ENCODE data around the gene SH3BP4. TPM values are rescaled to one million over a fixed set of nuclear protein-coding genes. Genes with fewer than 3 reads are reported as not detected.

SH3BP4 gene
- total and polyA plus RNA-seq, 2 of the 8 experiments (the other 6 are each of a cell fraction or from before 2014, with no cell fraction given) = 28.3 to 35.4 TPM

DNA sequence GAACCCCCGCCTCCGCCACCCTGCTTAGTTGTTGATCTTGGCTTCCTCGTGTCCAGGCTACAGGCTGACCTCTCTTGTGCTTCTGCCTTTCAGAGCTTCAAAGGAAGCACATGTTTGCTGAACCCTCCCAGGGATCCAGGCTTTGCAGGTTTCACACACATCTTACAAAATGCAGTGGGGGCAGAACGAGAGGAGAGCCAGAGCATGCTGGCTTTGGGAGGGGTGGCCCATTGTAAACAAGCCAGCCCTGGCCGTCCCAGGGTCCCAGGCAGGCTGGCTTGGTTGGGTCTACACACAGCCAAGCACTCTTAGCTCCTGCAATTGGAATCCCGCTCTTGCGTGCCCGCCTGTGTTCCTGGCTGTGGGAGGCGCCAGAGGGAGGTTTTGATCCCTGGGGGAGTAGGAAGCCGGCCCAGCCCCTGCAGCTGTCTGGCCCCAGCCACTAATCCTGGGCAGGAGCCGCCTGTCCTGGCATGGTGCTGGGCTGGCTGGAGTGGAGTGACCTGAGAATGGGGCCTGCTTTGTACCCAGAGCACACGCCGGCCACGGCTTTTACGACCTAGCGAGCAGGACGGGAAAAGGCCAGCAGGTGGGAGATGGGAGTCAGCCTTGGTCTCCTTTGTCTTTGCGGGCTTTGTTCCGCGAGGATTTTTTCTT is 53.9 kb downstream of the SH3BP4 start:
- no peak for FAIRE-seq
- ChIA-PET POLR2A (ENCODE audit: partially characterized antibody) (interaction anchor here (0.7 to 1.4 kb wide), 3 partner anchors 8 to 51 kb away, joined by 3 to 4 read pairs (median 4); no protein-coding TSS in a partner anchor), CTCF (ENCODE audit: partially characterized antibody) (interaction anchor here (0.7 to 5.9 kb wide), 19 partner anchors 9 to 477 kb away, joined by 3 to 35 read pairs (median 4); no protein-coding TSS in a partner anchor)
- Histone ChIP-seq H2AK5ac (ENCODE audit: low read depth, low read length) (0 out of 2 replicates have a peak overlapping the region, but pooled peaks have one; percentile 17), H4K91ac (replicated peaks; ENCODE audit: insufficient read length, low read length) (peak overlapping the region; percentile 72), H3K4ac (replicated peaks; ENCODE audit: insufficient read length, low read depth, low read length) (peak overlapping the region; percentile 11), H4K8ac (ENCODE audit: extremely low read depth, insufficient read depth, low read length) (peak overlapping the region; percentile 75), H3K36me3 (ENCODE audit: control insufficient read depth in 2 of 4, insufficient read depth in 4 of 4, low read length in 3 of 4) (peaks cover 0 to 2% (median 0%) of the 10 kb centered on the region in 4 experiments; a peak in 1 of 8 replicates), H3K27me3 (replicated peaks in 1 of 4; ENCODE audit: control insufficient read depth in 3 of 4, extremely low read depth in 1 of 4, insufficient read depth in 3 of 4, low read length in 3 of 4) (no peaks in the 10 kb centered on the region), H3K9ac (replicated peaks in 1 of 4; ENCODE audit: extremely low read depth in 1 of 4, low read depth in 3 of 4, low read length in 3 of 4) (no peak overlapping the region), H3K14ac (ENCODE audit: insufficient read length) (no peak overlapping the region), H3K79me2 (ENCODE audit: control insufficient read depth in 1 of 2, insufficient read depth in 2 of 2, low read length in 2 of 2) (peaks cover 0 to 95% of the 10 kb centered on the region in 2 experiments; a peak in 2 of 4 replicates), H3K9me3 (ENCODE audit: insufficient read depth in 2 of 2, low read depth in 1 of 2, low read length in 1 of 2) (no peaks in the 10 kb centered on the region; a peak in 1 of 4 replicates), H3K4me3 (ENCODE audit: extremely low read depth in 1 of 4, insufficient read depth in 2 of 4, low read depth in 3 of 4, low read length in 4 of 4) (no peak overlapping the region; a peak in 1 of 8 replicates), H3K79me1 (ENCODE audit: low read depth, low read length) (peaks cover 45% of the 10 kb centered on the region), H2AFZ (ENCODE audit: low read length) (no peak overlapping the region), H3K18ac (ENCODE audit: extremely low read depth, low read length) (peak overlapping the region; percentile 36; the same call in 1 of the 2 replicates), H2BK20ac (ENCODE audit: low read length) (no peak overlapping the region), H3K4me2 (ENCODE audit: insufficient read depth in 1 of 2, low read depth in 2 of 2, low read length in 2 of 2) (peak overlapping the region; percentile 1 to 27; a peak in 3 of 4 replicates), H3K23me2 (ENCODE audit: low read depth, low read length) (no peaks in the 10 kb centered on the region), H2BK15ac (ENCODE audit: low read length) (peak overlapping the region; percentile 25; the same call in 1 of the 2 replicates), H2BK5ac (ENCODE audit: low read depth, low read length) (peak overlapping the region; percentile 47; the same call in 1 of the 2 replicates), H3K56ac (replicated peaks; ENCODE audit: insufficient read length, low read depth, low read length) (no peak overlapping the region), H4K5ac (ENCODE audit: insufficient read length, low read depth, low read length) (peak overlapping the region; percentile 24), H3K27ac (ENCODE audit: low read depth, low read length) (peak overlapping the region; percentile 43; the same call in 1 of the 2 replicates), H2BK120ac (replicated peaks; ENCODE audit: low read depth, low read length) (no peak overlapping the region), H3K23ac (ENCODE audit: insufficient read length) (no peak overlapping the region), H4K20me1 (replicated peaks in 1 of 2; ENCODE audit: control insufficient read depth in 1 of 2, insufficient read depth in 2 of 2, low read length in 2 of 2) (peaks cover 8 to 14% of the 10 kb centered on the region in 2 experiments), H3K4me1 (replicated peaks in 1 of 4; ENCODE audit: control insufficient read depth in 3 of 4, insufficient read depth in 4 of 4, low read length in 3 of 4) (peaks cover 4 to 31% (median 19%) of the 10 kb centered on the region in 4 experiments), H2BK12ac (ENCODE audit: low read depth, low read length) (peak overlapping the region; percentile 39; the same call in 1 of the 2 replicates)
- 31% methylated on average over 19 of the region's 20 CpGs; no CpG with 5 or more reads in 1 of the 2 experiments for WGBS, 2 experiments (ENCODE audit: extremely low coverage in 1 of 2, insufficient coverage in 1 of 2, insufficient read length in 1 of 2, insufficient replicate concordance in 2 of 2, low coverage in 1 of 2, low lambda C conversion rate in 2 of 2, missing lambda C conversion rate in 1 of 2)
- DNase-seq (ENCODE audit: low read depth in 1 of 2, low spot score in 2 of 2) = peak; percentile 49 to 77
- TF ChIP-seq SP1 (IDR thresholded peaks at IDR 0.05; ENCODE audit: low read depth, low read length) (no peak), SRF (IDR thresholded peaks at IDR 0.05; ENCODE audit: low read depth, low read length) (no peak)
- TF ChIP-seq, protein P1, sequence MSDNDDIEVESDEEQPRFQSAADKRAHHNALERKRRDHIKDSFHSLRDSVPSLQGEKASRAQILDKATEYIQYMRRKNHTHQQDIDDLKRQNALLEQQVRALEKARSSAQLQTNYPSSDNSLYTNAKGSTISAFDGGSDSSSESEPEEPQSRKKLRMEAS (IDR thresholded peaks at IDR 0.05) = peak; percentile 53
- TF ChIP-seq, protein P2, sequence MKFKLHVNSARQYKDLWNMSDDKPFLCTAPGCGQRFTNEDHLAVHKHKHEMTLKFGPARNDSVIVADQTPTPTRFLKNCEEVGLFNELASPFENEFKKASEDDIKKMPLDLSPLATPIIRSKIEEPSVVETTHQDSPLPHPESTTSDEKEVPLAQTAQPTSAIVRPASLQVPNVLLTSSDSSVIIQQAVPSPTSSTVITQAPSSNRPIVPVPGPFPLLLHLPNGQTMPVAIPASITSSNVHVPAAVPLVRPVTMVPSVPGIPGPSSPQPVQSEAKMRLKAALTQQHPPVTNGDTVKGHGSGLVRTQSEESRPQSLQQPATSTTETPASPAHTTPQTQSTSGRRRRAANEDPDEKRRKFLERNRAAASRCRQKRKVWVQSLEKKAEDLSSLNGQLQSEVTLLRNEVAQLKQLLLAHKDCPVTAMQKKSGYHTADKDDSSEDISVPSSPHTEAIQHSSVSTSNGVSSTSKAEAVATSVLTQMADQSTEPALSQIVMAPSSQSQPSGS (IDR thresholded peaks at IDR 0.05; ENCODE audit: low read length) = no peak
